ENCODE results near the gene ZSWIM4.

- no peak for TF ChIP-seq EP300 (IDR thresholded peaks at IDR 0.05)
- no peak for TF ChIP-seq POLR2A (IDR thresholded peaks at IDR 0.05)
Measured at GRCh38 chr19:13783565-13784500, 11.4 kb upstream of the ZSWIM4 start.

Measured in ovary (tissue), 1 donor.